HepG2 (cell line): ENCODE results near the gene FJX1.

Source experiments
- PLRG1 ChIP-seq: fragments of 450-650 bp; conservative IDR thresholded peaks from 2 replicates; pipeline ENCODE4 v1.6.1; 2016
- ZFP90 ChIP-seq: sonication (generic); formaldehyde crosslinking; IDR thresholded peaks from 2 replicates; pipeline ENCODE4 v1.8.0; 2022; ENCODE audit warnings: missing genetic modification reagents, mild to moderate bottlenecking, inconsistent platforms, borderline replicate concordance
- ZNF253 ChIP-seq: sonication (generic); formaldehyde crosslinking; IDR thresholded peaks from 2 replicates; pipeline ENCODE4 v1.8.0; 2022; ENCODE audit warnings: mild to moderate bottlenecking, missing genetic modification reagents, borderline replicate concordance

- TF ChIP-seq PLRG1 (no peak), ZNF253 (no peak), ZFP90 (CRISPR knock-in tag) (no peak)
These were observed 16.0 kb upstream of the FJX1 start for GRCh38 chr11:35602160-35602793.
